ENCODE data around the gene CFAP73.
"Not testable (repeated sequence)": the region's sequence is repeated elsewhere in the genome, so short reads cannot be mapped to it uniquely, and the experiment has no call there.

Gene CFAP73

GRCh38 chr12:113136128-113136989 is 13.2 kb upstream of the CFAP73 start:
- no peak for DNase-seq (ENCODE audit: extremely low read depth, low read depth)

GRCh38 chr12:113136990-113137511 is 12.5 kb upstream of the CFAP73 start:
- no peak for TF ChIP-seq CTCF (IDR thresholded peaks at IDR 0.05; ENCODE audit: low read depth, low read length)
- DNase-seq (ENCODE audit: extremely low read depth, low read depth), result no peak

More at GRCh38 chr12:113136128-113136989, 13.2 kb upstream of the CFAP73 start:
- TF ChIP-seq CTCF (IDR thresholded peaks at IDR 0.05; ENCODE audit: low read depth, low read length), result no peak

GRCh38 chr12:113137861-113138783 is 11.4 kb upstream of the CFAP73 start:
- no peak for TF ChIP-seq CTCF (IDR thresholded peaks at IDR 0.05; ENCODE audit: low read depth, low read length)

GRCh38 chr12:113138826-113139225 is 10.7 kb upstream of the CFAP73 start:
- no peak for DNase-seq (ENCODE audit: extremely low read depth, low read depth)

More at GRCh38 chr12:113137861-113138783, 11.4 kb upstream of the CFAP73 start:
- DNase-seq (ENCODE audit: extremely low read depth, low read depth), result no peak

GRCh38 chr12:113140706-113141105 is 8.8 kb upstream of the CFAP73 start:
- no peak for DNase-seq (ENCODE audit: extremely low read depth, low read depth)
- no peak for TF ChIP-seq CTCF (IDR thresholded peaks at IDR 0.05; ENCODE audit: low read depth, low read length)

More at GRCh38 chr12:113138826-113139225, 10.7 kb upstream of the CFAP73 start:
- TF ChIP-seq CTCF (IDR thresholded peaks at IDR 0.05; ENCODE audit: low read depth, low read length), result no peak

GRCh38 chr12:113141716-113142115 is 7.8 kb upstream of the CFAP73 start:
- not testable (repeated sequence) for DNase-seq (ENCODE audit: extremely low read depth, low read depth)

GRCh38 chr12:113142173-113142885 is 7.2 kb upstream of the CFAP73 start:
- no peak for DNase-seq (ENCODE audit: extremely low read depth, low read depth)
- TF ChIP-seq CTCF (IDR thresholded peaks at IDR 0.05; ENCODE audit: low read depth, low read length), result no peak
